ENCODE measurements around the gene AMN.
A peak's percentile ranks its signal among the peaks of the same experiment; 100 is the strongest.
"Not testable (repeated sequence)": the region's sequence is repeated elsewhere in the genome, so short reads cannot be mapped to it uniquely, and the experiment has no call there.

The AMN gene

GRCh38 chr14:102914474-102915291 lies 7.8 kb upstream of the AMN start:
- no peak for DNase-seq

GRCh38 chr14:102915292-102916110 lies 7.0 kb upstream of the AMN start:
- no peak for DNase-seq

GRCh38 chr14:102916347-102917055 lies 6.0 kb upstream of the AMN start:
- DNase-seq: no peak

GRCh38 chr14:102917056-102917385 lies 5.4 kb upstream of the AMN start:
- no peak for DNase-seq

GRCh38 chr14:102917469-102918211 lies 4.8 kb upstream of the AMN start:
- peak; percentile 47 for DNase-seq

- DNase-seq: no peak
Measured at GRCh38 chr14:102918438-102918837, 4.0 kb upstream of the AMN start.

- no peak for DNase-seq
Measured at GRCh38 chr14:102920273-102920997, 2.0 kb upstream of the AMN start.

GRCh38 chr14:102920998-102921304 lies 1.5 kb upstream of the AMN start:
- DNase-seq: no peak

GRCh38 chr14:102923201-102923924 lies 900 bp downstream of the AMN start:
- no peak for DNase-seq

GRCh38 chr14:102923925-102924486 lies 1.5 kb downstream of the AMN start:
- DNase-seq: no peak

- no peak for DNase-seq
Measured at GRCh38 chr14:102924632-102925588, 2.4 kb downstream of the AMN start.

GRCh38 chr14:102925646-102926045 lies 3.2 kb downstream of the AMN start:
- DNase-seq: no peak

- DNase-seq: no peak
Measured at GRCh38 chr14:102926104-102926503, 3.6 kb downstream of the AMN start.

GRCh38 chr14:102926840-102927239 lies 4.4 kb downstream of the AMN start:
- not testable (repeated sequence) for DNase-seq

GRCh38 chr14:102927346-102927877 lies 4.9 kb downstream of the AMN start:
- no peak for DNase-seq

GRCh38 chr14:102927878-102928411 lies 5.5 kb downstream of the AMN start:
- DNase-seq: no peak

GRCh38 chr14:102928412-102929240 lies 6.2 kb downstream of the AMN start:
- peak; percentile 59 for DNase-seq

Measured in fibroblast of skin of right biceps (primary cell).